ENCODE data around the gene SYDE2.

GRCh38 chr1:85135392-85135798 is 65.4 kb downstream of the SYDE2 start:
- TF ChIP-seq TAF1 (IDR thresholded peaks at IDR 0.05; ENCODE audit: low read depth): no peak
- no peak for TF ChIP-seq YY1 (IDR thresholded peaks at IDR 0.05; ENCODE audit: low read depth)
- no peak for TF ChIP-seq USF1 (IDR thresholded peaks at IDR 0.05)
- no peak for TF ChIP-seq MAX (IDR thresholded peaks at IDR 0.05)
- TF ChIP-seq RAD21 (IDR thresholded peaks at IDR 0.05; ENCODE audit: low read depth): no peak
- no peak for TF ChIP-seq FOXM1 (IDR thresholded peaks at IDR 0.05; ENCODE audit: borderline replicate concordance, low read depth)

Data from Ishikawa (cell line).